DMS153 treated with DMSO at 0.1 percent for 48 hours (cell line): ENCODE results near the gene RRAGC.

ENCODE experiments used
- DNase-seq: peaks from one replicate; lab custom pipeline; 2025; ENCODE audit not compliant: unreplicated experiment; lab: John Stamatoyannopoulos, UW

RRAGC gene

DNA sequence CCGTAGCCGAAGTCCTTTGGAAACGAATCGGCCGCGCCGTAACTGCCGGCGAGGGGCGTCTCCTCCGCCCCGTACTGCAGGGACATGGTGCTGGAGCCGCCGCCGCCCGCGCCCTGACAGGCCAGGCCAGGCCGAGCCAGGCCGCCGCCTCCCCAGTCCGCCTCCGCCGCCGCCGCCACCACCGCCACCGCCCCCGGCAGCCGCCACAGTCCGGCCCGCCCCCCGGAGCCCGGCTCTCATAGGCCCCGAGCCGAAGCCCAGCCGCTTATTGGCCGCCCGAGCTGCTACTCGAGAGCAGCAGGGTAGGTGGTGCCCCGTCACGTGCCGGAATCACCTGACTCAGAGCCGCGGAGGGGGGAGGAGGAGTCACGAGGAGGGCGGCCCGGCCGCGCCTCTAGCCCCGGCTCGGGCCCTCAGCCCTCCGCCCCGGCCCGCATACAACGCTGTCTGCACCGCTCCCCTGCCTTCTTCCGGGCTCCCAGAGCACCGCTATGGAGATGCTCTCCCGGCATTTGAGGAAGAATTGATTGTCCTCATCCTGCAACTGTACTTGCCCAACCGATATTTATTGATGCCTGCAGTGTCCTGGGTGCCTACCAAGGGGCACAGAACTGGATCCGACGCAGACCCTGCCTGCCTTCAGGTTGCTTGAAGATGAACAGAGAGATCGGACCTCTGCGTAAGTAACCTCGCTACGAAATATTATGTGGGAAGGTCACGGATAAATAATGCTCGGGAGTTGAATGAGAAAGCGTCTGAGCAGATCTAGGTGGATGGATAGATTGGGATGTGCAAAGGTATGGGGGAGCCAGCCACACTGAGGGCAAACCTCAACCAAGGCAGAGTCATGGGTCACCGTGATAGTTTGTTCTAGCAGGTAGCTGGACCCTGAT, at the start of gene RRAGC:
RRAGC (minus strand) TSS at position 212 of the 893 bp plus-strand sequence; CDS start at position 86, 126 bp downstream.
- DNase-seq = peak; percentile 99

DNA sequence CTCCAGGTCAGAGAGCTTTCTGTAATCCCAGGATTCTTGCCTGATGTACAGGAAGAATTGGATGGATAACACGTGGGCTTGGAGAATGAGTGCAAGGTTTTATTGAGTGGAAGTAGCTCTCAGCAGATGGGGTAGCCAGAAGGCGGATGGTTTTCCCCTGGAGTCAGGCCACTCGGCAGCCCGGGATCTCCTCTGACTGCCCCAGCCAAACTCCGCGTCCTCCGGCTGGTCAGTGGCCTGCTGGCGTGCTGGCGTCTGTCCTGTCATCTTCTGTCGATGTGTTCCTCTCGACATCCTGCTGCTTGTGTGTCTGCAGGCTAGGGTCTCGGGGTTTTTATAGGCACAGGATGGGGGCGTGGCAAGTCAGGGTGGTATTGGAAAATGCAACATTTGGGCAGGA, 49.2 kb upstream of the RRAGC start:
- DNase-seq = no peak

DNA sequence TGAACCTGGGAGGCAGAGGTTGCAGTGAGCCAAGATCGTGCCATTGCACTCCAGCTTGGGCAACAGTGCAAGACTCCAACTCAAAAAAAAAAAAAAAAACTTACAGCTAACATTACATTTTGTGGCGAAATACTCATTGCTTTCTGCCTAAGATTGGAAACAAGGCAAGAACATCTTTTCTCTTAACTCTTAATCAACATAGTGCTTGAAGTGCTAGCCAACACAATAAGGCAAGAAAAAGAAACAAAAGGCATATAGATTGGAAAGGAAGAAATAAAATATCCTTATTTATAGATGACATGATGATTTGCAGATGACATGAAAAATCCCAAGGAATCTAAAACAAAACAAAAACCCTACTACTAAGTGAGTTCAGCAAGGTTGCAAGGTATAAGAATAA, 46.4 kb upstream of the RRAGC start:
- no peak for DNase-seq

DNA sequence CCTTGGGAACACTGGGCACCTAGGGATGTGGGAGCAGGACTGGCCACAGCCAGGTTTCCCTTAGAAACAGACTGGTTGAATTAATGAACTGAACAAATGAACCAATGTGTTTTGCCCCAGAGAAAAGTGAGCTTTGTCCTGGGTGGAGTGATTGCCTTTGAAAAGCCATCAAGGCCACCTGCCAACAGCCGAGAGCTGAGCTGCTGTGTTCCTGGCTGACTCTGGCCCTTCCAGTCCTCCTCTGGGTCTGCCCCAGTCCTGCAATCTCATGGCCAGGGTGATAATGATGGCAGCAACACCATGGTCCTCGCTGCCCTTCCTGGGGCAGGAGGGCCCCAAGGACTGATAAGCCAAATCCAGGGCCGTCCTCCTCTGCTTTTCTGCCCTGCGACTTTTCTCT, 40.0 kb upstream of the RRAGC start:
- no peak for DNase-seq

- DNase-seq = no peak
Measured at GRCh38 chr1:38898653-38899230, 39.2 kb upstream of the RRAGC start.

GRCh38 chr1:38896169-38896568, 36.6 kb upstream of the RRAGC start:
- no peak for DNase-seq

- DNase-seq = no peak
Measured at GRCh38 chr1:38892976-38893375, 33.4 kb upstream of the RRAGC start.

DNA sequence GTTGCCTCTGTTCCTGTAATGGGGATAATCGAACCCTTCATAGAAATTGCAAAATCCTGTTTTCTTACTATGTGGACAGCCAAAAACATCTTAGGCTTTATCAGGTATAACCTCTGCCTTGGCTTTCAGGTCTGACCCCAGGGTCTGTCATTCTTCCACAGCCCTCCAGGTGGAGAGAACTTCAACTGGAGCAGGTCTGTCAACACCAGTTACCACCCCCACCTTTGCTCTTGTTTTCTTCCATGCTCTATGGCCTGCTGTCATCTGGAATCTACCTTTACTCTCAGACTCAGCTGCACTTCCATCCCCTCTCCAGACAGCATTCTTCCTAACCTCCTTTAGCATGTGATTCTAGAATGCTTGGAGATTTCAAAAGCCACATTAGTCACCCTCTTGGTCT, 32.2 kb upstream of the RRAGC start:
- no peak for DNase-seq

DNA sequence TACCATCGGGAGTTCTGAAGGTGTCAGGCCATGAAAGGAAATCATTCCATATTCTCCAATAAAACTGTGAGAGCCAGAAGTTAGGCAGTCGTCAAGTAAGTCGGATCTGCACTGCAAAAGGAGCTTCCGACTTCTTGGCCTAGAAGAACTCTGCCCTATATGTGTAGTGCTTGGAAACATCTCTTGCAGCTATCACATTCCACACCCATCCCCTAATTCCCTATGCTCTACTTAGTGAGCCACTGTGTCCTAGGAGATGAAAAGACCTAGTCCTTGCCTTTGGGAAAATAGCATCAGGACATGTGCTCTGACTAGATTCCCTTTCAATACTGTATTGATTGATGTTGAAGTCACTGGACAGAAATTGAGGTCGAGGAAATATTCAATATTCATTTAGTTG, 30.0 kb upstream of the RRAGC start:
- no peak for DNase-seq

- no peak for DNase-seq
Measured at GRCh38 chr1:38888423-38889333, 29.1 kb upstream of the RRAGC start.

DNA sequence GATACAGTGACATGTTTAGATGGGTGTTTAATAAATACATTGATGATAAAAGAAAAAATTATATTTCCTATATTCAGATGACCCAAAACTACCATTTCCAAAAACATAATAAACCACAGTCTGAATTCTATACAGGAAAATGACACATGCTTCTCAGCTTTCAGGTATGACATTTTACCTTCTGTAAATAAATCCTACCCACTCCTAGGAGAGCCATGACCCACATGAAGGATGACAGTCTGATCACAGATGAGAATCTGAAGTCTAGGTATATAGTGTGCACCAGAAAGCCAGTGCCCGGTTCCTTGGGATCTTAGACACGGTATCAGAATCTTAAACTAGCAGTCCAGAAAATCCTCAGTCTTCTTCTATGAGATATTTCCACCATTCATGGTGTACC, 25.5 kb upstream of the RRAGC start:
- no peak for DNase-seq

GRCh38 chr1:38881487-38881886, 21.9 kb upstream of the RRAGC start, which contains the start of gene GJA9:
GJA9 (minus strand) TSS chr1:38881587; CDS start chr1:38876098, 5,489 bp downstream.
- DNase-seq = no peak

DNA sequence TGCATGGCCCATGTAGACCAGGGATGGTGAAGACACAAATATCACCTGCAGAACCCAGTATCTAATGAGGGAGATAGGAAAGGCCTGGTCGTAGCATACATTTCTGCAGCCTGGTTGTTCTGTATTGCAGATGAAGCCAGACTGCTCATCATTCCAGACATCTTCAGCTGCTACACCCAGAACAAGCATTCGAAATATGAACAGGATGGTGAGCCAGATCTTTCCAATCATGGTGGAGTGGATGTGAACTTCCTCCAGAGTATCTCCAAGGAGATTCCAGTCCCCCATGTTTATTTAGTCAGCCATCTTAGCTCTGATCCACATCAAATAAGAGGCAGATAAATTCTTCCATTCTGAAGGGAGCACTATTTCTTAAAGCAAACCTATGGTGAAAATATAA, 16.2 kb upstream of the RRAGC start:
- DNase-seq = no peak

DNA sequence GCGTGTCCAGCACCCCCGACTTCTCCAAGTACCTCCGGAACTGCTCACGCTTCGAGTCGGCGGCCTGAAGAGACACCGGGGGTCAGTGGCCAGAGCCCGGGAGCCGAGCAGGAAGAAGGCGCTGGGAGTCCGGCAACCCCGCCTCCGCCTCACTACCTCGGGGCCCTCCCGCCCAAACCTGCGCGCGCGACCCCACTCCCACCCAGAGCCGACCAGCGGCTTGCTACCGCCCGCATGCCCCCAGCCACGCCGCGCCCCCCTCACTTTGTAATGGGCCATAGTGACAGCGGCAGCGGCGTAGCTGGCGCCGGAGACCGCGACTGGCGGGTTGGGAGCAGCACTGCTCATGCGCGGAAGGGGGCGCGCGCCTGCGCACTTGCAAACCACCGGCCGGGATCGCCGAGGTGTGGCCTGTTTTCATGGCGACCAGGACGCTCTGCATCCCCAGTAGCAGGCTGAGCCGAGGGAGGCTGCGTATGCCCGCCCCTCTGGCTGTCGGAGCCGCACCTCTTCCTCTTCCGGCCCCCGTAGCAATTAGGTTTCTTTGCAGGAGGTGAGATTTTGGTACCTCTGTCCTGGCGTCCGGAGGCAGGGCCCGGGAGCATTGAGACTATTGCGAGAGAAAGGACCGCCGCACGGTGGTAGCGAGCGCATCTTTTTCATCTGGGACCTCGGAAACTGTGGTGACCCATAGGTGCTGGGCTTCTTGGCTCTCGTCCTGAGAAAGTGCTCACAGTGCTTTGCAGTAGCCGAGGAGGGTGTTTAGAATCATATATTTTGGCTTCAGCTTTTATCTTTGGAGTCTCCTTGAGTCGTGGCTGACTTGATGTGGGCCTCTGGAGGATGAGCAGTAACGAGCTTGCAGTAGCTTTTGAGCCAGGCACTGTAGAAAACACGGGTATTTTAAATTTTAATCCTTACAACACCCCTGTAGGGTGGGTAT, 13.7 kb upstream of the RRAGC start, which contains the start of gene MYCBP:
MYCBP (minus strand) TSS at position 322 of the 943 bp plus-strand sequence; CDS start at position 279, 43 bp downstream.
- DNase-seq = peak; percentile 100

DNA sequence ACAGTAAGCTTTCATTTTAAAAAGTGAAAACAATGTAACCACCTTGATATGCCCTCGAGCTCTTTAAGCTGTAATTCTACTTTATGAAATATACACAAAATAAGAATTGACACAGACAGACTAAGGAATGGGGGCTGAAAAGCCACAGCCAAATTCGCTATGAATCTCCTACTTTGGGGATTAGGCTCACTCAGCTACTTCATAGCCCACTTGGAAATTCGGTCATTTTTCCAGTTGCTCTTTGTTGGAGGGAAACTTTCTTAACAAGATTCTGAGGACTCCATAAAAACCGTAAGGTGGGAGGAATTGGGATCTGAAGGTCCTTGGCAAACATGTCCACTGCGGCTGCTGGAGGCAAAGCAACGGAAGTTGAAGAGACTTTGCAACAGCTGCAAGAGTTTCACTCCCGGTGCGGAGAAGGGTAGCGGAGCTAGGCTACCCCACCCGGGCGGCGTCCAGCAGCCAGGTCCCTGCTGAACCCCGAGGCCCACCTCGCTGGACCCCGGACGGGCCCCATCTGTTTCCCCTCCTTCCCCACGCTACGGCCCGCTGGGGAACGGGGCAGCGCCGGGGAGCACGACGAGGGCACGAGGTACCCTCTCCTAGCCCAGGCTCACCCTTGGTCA, 12.9 kb upstream of the RRAGC start:
- no peak for DNase-seq

DNA sequence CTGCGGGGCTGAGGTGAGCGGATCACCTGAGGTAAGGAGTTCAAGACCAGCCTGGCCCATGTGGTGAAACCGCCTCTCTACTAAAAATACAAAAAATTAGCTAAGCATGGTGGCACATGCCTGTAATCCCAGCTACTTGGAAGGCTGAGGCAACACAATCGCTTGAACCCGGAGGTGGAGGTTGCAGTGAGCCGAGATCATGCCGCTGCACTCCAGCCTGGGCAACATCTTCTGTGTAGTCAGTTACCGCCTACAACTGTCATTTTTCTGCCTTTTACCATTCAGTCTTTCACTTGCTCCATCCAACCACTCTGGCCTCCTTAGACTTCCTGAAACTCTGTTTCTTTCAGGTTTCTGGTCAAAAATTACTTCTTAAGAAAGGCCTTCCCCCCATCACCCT, 11.4 kb upstream of the RRAGC start:
- DNase-seq = no peak

GRCh38 chr1:38867208-38867607, 7.6 kb upstream of the RRAGC start:
- DNase-seq = no peak

- DNase-seq = no peak
Measured at GRCh38 chr1:38865112-38865715, 5.6 kb upstream of the RRAGC start.

GRCh38 chr1:38860454-38860795, 853 bp upstream of the RRAGC start:
- DNase-seq = no peak
